K562 (cell line): Measurements from ENCODE around the gene ANKS3. TPM values are rescaled to one million over a fixed set of nuclear protein-coding genes. Genes with fewer than 3 reads are reported as not detected.

Source experiments
- CBX1 ChIP-seq: sonication (generic); IDR thresholded peaks from 2 replicates; pipeline ENCODE4 v1.6.1; 2016; ENCODE audit warnings: antibody characterized with exemption, low read depth, mild to moderate bottlenecking
- CCNT2 ChIP-seq: IDR thresholded peaks from 2 replicates; pipeline ENCODE4 v1.6.1; 2011; ENCODE audit warnings: borderline replicate concordance, low read depth, mild to moderate bottlenecking, moderate library complexity, mixed read lengths, low read length; ENCODE audit not compliant: insufficient read length; ENCODE audit errors: extremely low read depth
- HDGF ChIP-seq: fragments of 450-650 bp; IDR thresholded peaks from 2 replicates; pipeline ENCODE4 v1.6.1; 2016
- HMG20A ChIP-seq: fragments of 450-650 bp; formaldehyde crosslinking; conservative IDR thresholded peaks from 2 replicates; pipeline ENCODE4 v1.4.0; 2020; ENCODE audit warnings: mild to moderate bottlenecking, mixed read lengths
- KLF13 ChIP-seq: fragments of 450-650 bp; IDR thresholded peaks from 2 replicates; pipeline ENCODE4 v1.6.1; 2016; ENCODE audit warnings: missing genetic modification characterization, low read depth, mild to moderate bottlenecking, missing compliant biosample characterization, moderate library complexity, borderline replicate concordance
- MCM5 ChIP-seq: fragments of 450-650 bp; IDR thresholded peaks from 2 replicates; pipeline ENCODE4 v1.6.1; 2016; ENCODE audit warnings: low read depth
- MTF1 ChIP-seq: fragments of 250-450 bp; sonication (Bioruptor Pico); IDR thresholded peaks from 2 replicates; pipeline ENCODE4 v1.9.0; 2021; ENCODE audit warnings: moderate library complexity, mild to moderate bottlenecking, inconsistent platforms, borderline replicate concordance
- NFE2L1 ChIP-seq: fragments of 450-650 bp; IDR thresholded peaks from 2 replicates; pipeline ENCODE4 v1.6.1; 2016; ENCODE audit warnings: missing genetic modification characterization, low read depth, mild to moderate bottlenecking, missing compliant biosample characterization, moderate library complexity, borderline replicate concordance
- PHF8 ChIP-seq: fragments of 200-600 bp; sonication (generic); IDR thresholded peaks from 2 replicates; pipeline ENCODE4 v1.6.1; 2012; ENCODE audit warnings: mixed run types, mild to moderate bottlenecking, inconsistent platforms, low read length, moderate library complexity, borderline replicate concordance
- RBM17 ChIP-seq: fragments of 200-400 bp; formaldehyde crosslinking; IDR thresholded peaks from 2 replicates; pipeline ENCODE4 v1.6.1; 2017; ENCODE audit warnings: low read depth, mild to moderate bottlenecking, low read length, borderline replicate concordance
- SRSF3 ChIP-seq: fragments of 200-400 bp; formaldehyde crosslinking; IDR thresholded peaks from 2 replicates; pipeline ENCODE4 v1.6.1; 2016; ENCODE audit warnings: mild to moderate bottlenecking, low read length, moderate library complexity; ENCODE audit not compliant: insufficient read depth
- STAG1 ChIP-seq: sonication (generic); formaldehyde crosslinking; IDR thresholded peaks from 2 replicates; pipeline ENCODE4 v1.5.0; 2020; ENCODE audit warnings: missing genetic modification reagents, borderline replicate concordance
- WHSC1 ChIP-seq: IDR thresholded peaks from one replicate; pipeline ENCODE4 v1.6.1; 2012; ENCODE audit warnings: low read length, control low read depth, inconsistent platforms
- XRCC5 ChIP-seq: fragments of 200-400 bp; formaldehyde crosslinking; IDR thresholded peaks from 2 replicates; pipeline ENCODE4 v1.6.1; 2017; ENCODE audit warnings: low read depth, mild to moderate bottlenecking, low read length
- ZEB2 ChIP-seq: fragments of 450-650 bp; IDR thresholded peaks from 2 replicates; pipeline ENCODE4 v1.6.1; 2016
- ZFP30 ChIP-seq: fragments of 250-450 bp; sonication (Bioruptor Pico); IDR thresholded peaks from 2 replicates; pipeline ENCODE4 v1.8.0; 2022; ENCODE audit warnings: moderate library complexity, mild to moderate bottlenecking, inconsistent platforms, borderline replicate concordance
- ZNF197 ChIP-seq: fragments of 200-800 bp; sonication (Bioruptor generic); IDR thresholded peaks from 2 replicates; pipeline ENCODE4 v1.6.1; 2016; ENCODE audit warnings: low read depth, missing genetic modification characterization, missing compliant biosample characterization
- ZNF408 ChIP-seq: fragments of 250-450 bp; sonication (Bioruptor Pico); IDR thresholded peaks from 2 replicates; pipeline ENCODE4 v1.4.0; 2020; ENCODE audit warnings: low read depth, mild to moderate bottlenecking, moderate library complexity
- polyA plus RNA-seq, 8 experiments: library from polyadenylated mRNA; depleted of rRNA in 4 of 8; stranded (reverse) in 5 of 8; unstranded in 3 of 8; fragments of >200 nt; fragmentation: Nextera tagmentation in 2 of 8; fragmentation: Illumina TruSeq in 1 of 8; extraction: Ambion mirVana in 2 of 8; extraction: Trizol in 1 of 8; gene quantifications; 2 replicates each; pipeline versions ENCODE4 v1.2.1 to v1.2.3, GENCODE V29; 2011 to 2014; ENCODE audit warnings: inconsistent platforms in 1 of 8, missing spikeins in 1 of 8
- total RNA-seq, 7 experiments: library from RNA; depleted of rRNA in 6 of 7; stranded (reverse); fragments of >200 nt in 6 of 7; fragmentation: Illumina TruSeq in 2 of 7; extraction: Trizol in 2 of 7; gene quantifications; 2 replicates each; pipeline versions ENCODE4 v1.2.1 to v1.2.3, GENCODE V29; 2011 to 2021; ENCODE audit warnings: low replicate concordance in 1 of 7

ANKS3 gene
- total and polyA plus RNA-seq, 9 of the 15 experiments (the other 6 are each of a cell fraction or from before 2014, with no cell fraction given): 0.43 to 25.7 (median 14.8) TPM

DNA sequence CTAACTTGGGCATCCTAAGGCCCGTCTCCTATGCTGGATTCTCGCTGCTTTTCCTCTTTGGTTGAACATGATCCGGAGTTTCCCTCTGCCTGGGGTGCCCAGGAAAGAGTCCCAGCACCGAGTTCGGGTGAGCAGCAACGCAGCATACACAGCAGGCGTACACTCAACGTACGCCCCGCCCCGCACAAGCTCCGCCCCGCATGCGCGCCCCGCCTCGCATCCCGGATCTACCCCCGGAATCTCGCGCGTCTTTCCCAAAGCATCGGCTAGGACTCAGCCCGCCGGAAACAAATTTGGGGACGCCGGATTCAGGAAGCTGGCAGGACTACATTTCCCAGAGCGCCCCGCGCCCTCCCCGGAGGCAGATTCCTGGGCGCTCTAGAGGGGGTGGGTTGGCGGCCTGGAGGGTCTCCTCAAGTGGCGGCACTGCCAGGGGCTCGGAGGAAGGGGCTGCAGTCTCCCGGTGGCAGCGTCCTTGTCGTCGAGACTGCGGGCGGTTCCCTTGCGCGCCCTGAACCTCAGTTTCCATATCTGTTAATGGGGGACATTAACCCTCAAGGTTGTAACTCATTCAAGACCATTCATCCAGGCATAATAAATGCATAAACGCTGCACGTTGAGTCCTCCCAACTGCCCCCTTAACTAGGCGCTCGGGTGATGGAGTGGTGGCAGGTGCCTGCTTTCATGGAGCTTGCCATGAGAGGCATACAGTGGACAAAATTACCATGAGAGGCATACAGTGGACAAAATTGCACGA, 34.7 kb upstream of the ANKS3 start (continued):
- no peak for TF ChIP-seq XRCC5
- TF ChIP-seq CCNT2: peak; percentile 52
- TF ChIP-seq KLF13 (tag): no peak
- peak; percentile 98 for TF ChIP-seq CBX1
- TF ChIP-seq ZFP30 (CRISPR knock-in tag): no peak
- no peak for TF ChIP-seq MCM5
- no peak for TF ChIP-seq STAG1 (CRISPR knock-in tag)
- no peak for TF ChIP-seq WHSC1
- no peak for TF ChIP-seq HMG20A (CRISPR knock-in tag)
- TF ChIP-seq ZEB2: no peak
- no peak for TF ChIP-seq ZNF197 (CRISPR knock-in tag)
- TF ChIP-seq PHF8: peak; percentile 73; the same call in 1 of the 2 replicates
- no peak for TF ChIP-seq RBM17
- TF ChIP-seq SRSF3: no peak
- TF ChIP-seq ZNF408 (CRISPR knock-in tag): no peak
- TF ChIP-seq NFE2L1 (tag): no peak
- 0 out of 2 replicates have a peak, but pooled peaks have one; percentile 56 for TF ChIP-seq HDGF
- no peak for TF ChIP-seq MTF1 (CRISPR knock-in tag)
